GM21717 (cell line): Measurements from ENCODE around the gene SGCA.

Experiments used
- ATAC-seq: cut with Tn5 transposase; IDR thresholded peaks from one replicate; pipeline ENCODE4 v1.9.1; 2021; ENCODE audit warnings: mild to moderate bottlenecking, moderate library complexity; ENCODE audit not compliant: unreplicated experiment

The SGCA gene

GRCh38 chr17:50192144-50192617, 26.4 kb downstream of the SGCA start:
- ATAC-seq, result no peak

GRCh38 chr17:50192618-50193291, 26.9 kb downstream of the SGCA start:
- ATAC-seq, result no peak

DNA sequence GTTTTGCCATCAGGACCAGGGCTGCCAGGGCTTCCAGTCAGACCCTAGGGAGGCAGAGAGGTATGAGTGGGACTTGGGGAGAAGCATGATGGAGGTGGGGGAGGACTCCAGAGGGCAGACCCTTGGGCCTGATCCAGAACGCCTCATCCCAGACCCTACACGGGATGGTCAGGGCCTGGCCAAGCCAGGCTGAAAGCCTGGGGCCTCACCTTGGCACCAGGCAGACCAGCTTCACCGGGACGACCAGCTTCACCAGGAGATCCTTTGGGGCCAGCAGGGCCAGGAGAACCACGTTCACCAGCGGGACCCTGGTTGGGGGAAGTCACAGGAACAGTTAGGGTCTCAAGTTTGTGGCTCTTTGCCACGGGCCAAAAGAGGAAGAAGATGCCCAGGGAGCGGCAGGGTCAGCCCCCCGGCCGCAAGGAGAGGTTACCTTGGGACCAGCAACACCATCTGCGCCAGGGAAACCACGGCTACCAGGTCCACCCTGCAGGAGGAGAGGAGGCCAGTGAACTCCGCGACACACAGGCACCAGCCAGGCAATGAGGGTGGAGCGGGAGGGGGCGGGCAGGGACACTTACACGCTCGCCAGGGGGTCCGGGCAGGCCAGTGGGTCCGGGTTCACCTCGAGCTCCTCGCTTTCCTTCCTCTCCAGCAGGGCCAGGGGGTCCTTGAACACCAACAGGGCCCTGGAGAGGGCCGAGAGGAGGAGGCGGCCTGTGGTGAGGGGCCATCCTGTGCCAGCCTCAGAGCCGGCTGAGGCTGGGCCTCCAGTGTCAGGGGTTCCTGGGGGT, 28.5 kb downstream of the SGCA start:
- ATAC-seq, result no peak

DNA sequence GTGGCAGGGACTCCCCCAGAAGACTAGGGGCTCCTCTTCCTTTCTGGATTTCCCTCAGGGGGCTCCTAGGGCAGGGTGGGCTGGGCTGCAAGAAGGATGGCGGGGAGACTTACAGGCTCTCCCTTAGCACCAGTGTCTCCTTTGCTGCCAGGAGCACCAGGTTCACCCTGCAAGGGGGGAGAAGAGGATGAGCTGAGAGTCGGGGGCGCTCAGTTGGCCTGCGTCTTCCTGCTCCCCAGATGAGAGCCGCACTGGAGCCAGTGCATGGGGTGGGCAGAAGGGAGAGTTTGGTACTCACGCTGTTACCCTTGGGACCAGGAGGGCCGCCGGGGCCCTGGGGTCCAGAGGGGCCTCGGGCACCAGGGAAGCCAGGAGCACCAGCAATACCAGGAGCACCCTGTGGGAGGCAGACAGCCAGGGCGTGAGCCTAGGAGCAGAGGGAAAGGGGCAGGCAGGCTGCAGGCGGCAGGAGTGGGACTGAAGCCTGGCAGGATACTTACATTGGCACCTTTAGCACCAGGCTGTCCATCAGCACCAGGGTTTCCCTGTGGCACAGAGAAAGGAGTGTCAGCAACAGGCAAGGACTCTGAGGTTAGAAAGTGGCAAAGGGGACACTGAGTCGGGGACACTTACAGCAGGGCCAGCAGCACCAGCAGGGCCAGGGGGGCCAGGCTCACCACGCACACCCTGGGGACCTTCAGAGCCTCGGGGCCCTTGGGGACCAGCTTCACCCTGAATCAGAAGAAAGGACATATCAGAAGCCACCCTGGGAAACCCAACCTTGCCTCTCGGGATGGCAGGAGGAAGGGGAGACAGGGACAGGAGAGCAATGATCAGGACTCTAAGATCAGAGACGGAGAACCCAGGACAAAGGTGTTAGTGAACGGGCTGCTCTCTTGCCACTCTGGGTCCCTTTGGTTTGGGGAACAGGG, 29.4 kb downstream of the SGCA start:
- no peak for ATAC-seq

DNA sequence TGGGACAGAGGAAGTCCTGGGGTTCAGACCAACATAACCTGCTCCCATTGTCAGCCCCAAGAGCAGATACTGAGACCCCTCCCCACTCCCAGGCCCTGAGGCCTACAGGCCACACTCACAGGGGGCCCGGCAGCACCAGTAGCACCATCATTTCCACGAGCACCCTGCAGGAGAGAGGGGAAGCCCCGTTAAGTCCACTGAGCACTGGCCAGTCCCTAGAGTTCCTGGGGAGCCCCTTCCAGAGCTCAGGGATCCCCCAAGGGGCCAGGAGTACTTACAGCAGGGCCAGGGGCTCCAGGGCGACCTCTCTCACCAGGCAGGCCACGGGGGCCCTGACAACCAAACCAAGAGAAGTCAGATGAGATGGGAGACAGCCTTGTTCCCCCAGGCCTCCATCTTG, 30.2 kb downstream of the SGCA start:
- ATAC-seq, result no peak

GRCh38 chr17:50196826-50197225, 31.0 kb downstream of the SGCA start:
- ATAC-seq, result no peak

GRCh38 chr17:50198026-50198669, 32.3 kb downstream of the SGCA start:
- no peak for ATAC-seq

DNA sequence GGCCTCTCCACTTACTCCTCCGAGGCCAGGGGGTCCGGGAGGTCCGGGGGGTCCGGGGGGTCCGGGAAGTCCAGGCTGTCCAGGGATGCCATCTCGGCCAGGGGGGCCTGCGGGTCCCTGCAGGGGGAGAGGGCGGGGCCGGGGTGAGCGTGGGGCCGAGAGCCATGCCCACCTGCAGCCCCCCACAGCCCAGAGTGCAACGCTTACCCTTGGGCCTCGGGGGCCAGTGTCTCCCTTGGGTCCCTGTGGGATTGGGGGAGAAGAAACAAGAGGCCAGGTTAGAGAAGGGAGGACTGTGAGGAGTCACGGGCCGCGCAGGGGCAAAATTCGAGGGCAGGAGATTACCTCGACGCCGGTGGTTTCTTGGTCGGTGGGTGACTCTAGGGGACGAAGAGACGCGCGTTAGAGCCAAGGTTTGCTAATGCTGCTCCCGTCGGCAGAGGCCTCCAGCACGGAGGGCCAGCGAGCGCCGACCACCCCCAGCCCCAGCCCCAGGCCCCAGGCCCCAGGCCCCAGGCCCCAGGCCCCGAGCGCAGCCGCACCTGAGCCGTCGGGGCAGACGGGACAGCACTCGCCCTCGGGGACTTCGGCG, 33.5 kb downstream of the SGCA start:
- no peak for ATAC-seq

GRCh38 chr17:50199803-50200456, 34.1 kb downstream of the SGCA start:
- ATAC-seq, result no peak

DNA sequence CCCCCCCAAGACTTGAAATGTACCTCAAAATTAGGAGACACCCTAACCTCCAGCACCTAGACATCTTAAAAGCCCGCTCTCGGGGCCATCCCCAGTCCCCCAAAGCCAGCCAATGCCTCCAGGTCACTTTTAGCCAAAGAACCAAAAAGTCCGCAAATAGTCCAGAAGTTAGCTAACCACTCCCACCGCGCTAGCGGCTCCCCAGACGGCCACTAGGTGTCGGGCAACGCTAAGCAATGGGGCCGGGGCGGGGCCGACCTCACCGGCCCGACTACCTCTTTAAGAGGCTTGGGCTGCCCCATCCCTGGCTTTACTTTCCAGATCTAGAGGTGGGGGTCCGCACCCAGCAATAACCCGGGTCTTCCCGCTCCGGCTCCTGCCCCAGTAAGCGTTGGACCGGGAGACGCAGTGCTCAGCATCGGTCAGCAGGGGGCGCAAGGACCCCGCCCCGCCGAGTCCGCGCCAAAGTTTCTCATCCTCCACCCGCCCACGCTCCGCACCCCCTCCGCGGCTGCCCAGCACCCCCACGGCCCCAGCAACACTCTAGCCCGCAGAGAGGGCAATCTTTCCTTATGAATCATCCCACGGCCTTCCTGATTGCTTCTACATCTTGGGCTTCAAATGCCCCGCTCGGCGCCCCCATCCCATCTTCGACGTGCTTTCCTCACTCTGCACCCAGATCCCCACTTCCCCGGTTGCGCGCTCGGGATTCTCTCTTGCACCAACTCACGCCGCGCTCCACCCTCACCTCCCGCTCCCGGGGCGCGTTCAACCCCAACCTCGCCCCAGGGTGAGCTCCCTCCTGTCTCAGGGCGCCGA, 34.9 kb downstream of the SGCA start:
- peak; percentile 42 for ATAC-seq

- no peak for ATAC-seq
Observed at GRCh38 chr17:50201276-50201854, 35.6 kb downstream of the SGCA start, which contains the start of gene COL1A1. Gene COL1A1, minus strand, starts transcription at chr17:50201631. Its CDS starts 118 bp downstream, at chr17:50201513.

- ATAC-seq, result no peak
Observed at GRCh38 chr17:50203086-50203485, 37.3 kb downstream of the SGCA start.

- ATAC-seq, result no peak
Observed at GRCh38 chr17:50203604-50204345, 38.0 kb downstream of the SGCA start.

DNA sequence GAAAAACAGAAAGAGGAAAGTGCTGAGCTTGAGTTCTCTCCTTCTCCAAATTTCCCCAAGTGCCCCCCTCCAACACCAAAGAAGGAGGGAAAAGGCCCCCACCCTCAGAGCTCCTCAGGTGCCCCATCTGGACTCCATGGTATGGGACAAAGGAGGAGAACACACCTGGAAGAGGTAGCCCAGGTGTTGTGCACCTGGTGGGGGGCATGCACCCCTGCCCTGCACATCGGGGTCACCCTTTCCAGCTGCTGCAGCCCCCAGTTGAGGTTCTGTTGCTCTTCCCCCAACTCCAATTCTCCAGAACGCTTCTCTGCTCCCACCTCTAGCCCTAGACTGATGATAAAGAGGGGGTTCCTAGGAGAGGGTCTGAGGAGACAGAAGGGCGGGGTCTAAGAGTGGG, 38.6 kb downstream of the SGCA start:
- no peak for ATAC-seq

- ATAC-seq, result no peak
Observed at GRCh38 chr17:50205111-50205962, 39.5 kb downstream of the SGCA start.

- no peak for ATAC-seq
Observed at GRCh38 chr17:50205963-50206505, 40.2 kb downstream of the SGCA start.
